Neural progenitor cell (in vitro differentiated cells): Measurements from ENCODE around the gene UBC. TPM values are rescaled to one million over a fixed set of nuclear protein-coding genes. Genes with fewer than 3 reads are reported as not detected.
"Not testable (repeated sequence)": the region's sequence is repeated elsewhere in the genome, so short reads cannot be mapped to it uniquely, and the experiment has no call there.

Experiments
- DNase-seq: peaks from one replicate; pipeline ENCODE4 v3.0.0-alpha.2; 2016; ENCODE audit warnings: low spot score
- H2AFZ ChIP-seq: fragments of 200-600 bp; sonication (generic); replicated peaks from 2 replicates; pipeline ENCODE4 v1.6.1; 2016; ENCODE audit warnings: antibody characterized with exemption
- H3F3A ChIP-seq: fragments of 200-600 bp; sonication (generic); 2 replicates; pipeline ENCODE4 v1.6.1; 2016; ENCODE audit warnings: antibody characterized with exemption, low read depth
- H3K27ac ChIP-seq: fragments of 200-600 bp; sonication (generic); 2 replicates; pipeline ENCODE4 v1.5.1; 2016; ENCODE audit warnings: mild to moderate bottlenecking
- H3K27me3 ChIP-seq: fragments of 200-600 bp; sonication (generic); 2 replicates; pipeline ENCODE4 v1.6.1; 2016; ENCODE audit warnings: mild to moderate bottlenecking, moderate library complexity
- H3K36me3 ChIP-seq: fragments of 200-600 bp; sonication (generic); 2 replicates; pipeline ENCODE4 v1.5.1; 2016
- H3K4me1 ChIP-seq: fragments of 200-600 bp; sonication (generic); 2 replicates; pipeline ENCODE4 v1.6.1; 2016; ENCODE audit warnings: mixed run types
- H3K4me2 ChIP-seq: fragments of 200-600 bp; sonication (generic); 2 replicates; pipeline ENCODE4 v1.6.1; 2016
- H3K4me3 ChIP-seq: fragments of 200-600 bp; sonication (generic); 2 replicates; pipeline ENCODE4 v1.5.1; 2016
- H3K79me2 ChIP-seq: fragments of 200-600 bp; sonication (generic); 2 replicates; pipeline ENCODE4 v1.6.1; 2016; ENCODE audit warnings: low read depth
- H3K9ac ChIP-seq: fragments of 200-600 bp; sonication (generic); 2 replicates; pipeline ENCODE4 v1.6.1; 2016
- H3K9me3 ChIP-seq: fragments of 200-600 bp; sonication (generic); 2 replicates; pipeline ENCODE4 v1.5.1; 2016; ENCODE audit warnings: low read depth
- H4K20me1 ChIP-seq: fragments of 200-600 bp; sonication (generic); 2 replicates; pipeline ENCODE4 v1.6.1; 2016; ENCODE audit warnings: low read depth
- H3K27ac Mint-ChIP-seq: 3 replicates; pipeline ENCODE4 v1.8.0; 2021; ENCODE audit warnings: mixed read lengths
- H3K27me3 Mint-ChIP-seq: 2 replicates; pipeline ENCODE4 v1.8.0; 2022; ENCODE audit warnings: low read depth, mild to moderate bottlenecking, inconsistent platforms, moderate library complexity, mixed read lengths; ENCODE audit not compliant: insufficient read depth
- H3K36me3 Mint-ChIP-seq: 3 replicates; pipeline ENCODE4 v1.8.0; 2021; ENCODE audit warnings: mixed read lengths
- H3K4me1 Mint-ChIP-seq: 3 replicates; pipeline ENCODE4 v1.8.0; 2021; ENCODE audit warnings: mixed read lengths
- H3K4me3 Mint-ChIP-seq: 3 replicates; pipeline ENCODE4 v1.8.0; 2021; ENCODE audit warnings: mild to moderate bottlenecking, moderate library complexity, mixed read lengths
- H3K9me3 Mint-ChIP-seq: 3 replicates; pipeline ENCODE4 v1.8.0; 2020; ENCODE audit warnings: mixed read lengths
- EZH2 ChIP-seq: fragments of 200-600 bp; sonication (generic); IDR thresholded peaks from 2 replicates; pipeline ENCODE4 v1.6.1; 2017; ENCODE audit warnings: antibody characterized with exemption, mild to moderate bottlenecking, moderate library complexity
- EZH2phosphoT487 ChIP-seq: fragments of 200-600 bp; sonication (generic); IDR thresholded peaks from 2 replicates; pipeline ENCODE4 v1.6.1; 2017; ENCODE audit warnings: antibody characterized with exemption
- total RNA-seq: library from RNA; depleted of rRNA; stranded (reverse); fragments of >200 nt; gene quantifications from 2 replicates; pipeline ENCODE4 v1.2.3, GENCODE V29; 2015; ENCODE audit warnings: low replicate concordance
- TF ChIP-seq, protein P1 (sequence below): fragments of 200-600 bp; sonication (generic); IDR thresholded peaks from 2 replicates; pipeline ENCODE4 v1.5.1; 2017; ENCODE audit warnings: antibody characterized with exemption, mild to moderate bottlenecking

The UBC gene
- total RNA-seq, 1 donor from 2014 or later: 857 TPM

DNA sequence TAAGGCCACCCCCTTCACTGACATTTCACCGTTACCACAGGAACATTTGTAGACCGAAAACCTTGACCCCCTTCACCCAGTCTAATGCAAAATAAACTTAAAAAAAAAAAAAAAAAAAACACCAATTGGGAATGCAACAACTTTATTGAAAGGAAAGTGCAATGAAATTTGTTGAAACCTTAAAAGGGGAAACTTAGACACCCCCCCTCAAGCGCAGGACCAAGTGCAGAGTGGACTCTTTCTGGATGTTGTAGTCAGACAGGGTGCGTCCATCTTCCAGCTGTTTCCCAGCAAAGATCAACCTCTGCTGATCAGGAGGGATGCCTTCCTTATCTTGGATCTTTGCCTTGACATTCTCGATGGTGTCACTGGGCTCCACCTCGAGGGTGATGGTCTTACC is 2.9 kb downstream of the UBC start:
- H3K27ac ChIP-seq, H3K9me3 Mint-ChIP-seq, H3K27me3 ChIP-seq, H3K9me3 ChIP-seq, H2AFZ ChIP-seq, H3K27ac Mint-ChIP-seq, H3K4me3 ChIP-seq, H3K9ac ChIP-seq, H3K36me3 ChIP-seq, DNase-seq: not testable (repeated sequence)
- Histone ChIP-seq H4K20me1 (peaks cover 59% of the 10 kb centered on the region), H3K4me2 (peak overlapping the region; percentile 49), H3F3A (peaks cover 68% of the 10 kb centered on the region), H3K4me1 (peaks cover 14% of the 10 kb centered on the region), H3K79me2 (peaks cover 50% of the 10 kb centered on the region)
- peaks cover 32% of the 10 kb centered on the region for H3K36me3 Mint-ChIP-seq
- peaks cover 28% of the 10 kb centered on the region for H3K27me3 Mint-ChIP-seq
- peak overlapping the region; percentile 57 for H3K4me3 Mint-ChIP-seq
- peaks cover 52% of the 10 kb centered on the region for H3K4me1 Mint-ChIP-seq

DNA sequence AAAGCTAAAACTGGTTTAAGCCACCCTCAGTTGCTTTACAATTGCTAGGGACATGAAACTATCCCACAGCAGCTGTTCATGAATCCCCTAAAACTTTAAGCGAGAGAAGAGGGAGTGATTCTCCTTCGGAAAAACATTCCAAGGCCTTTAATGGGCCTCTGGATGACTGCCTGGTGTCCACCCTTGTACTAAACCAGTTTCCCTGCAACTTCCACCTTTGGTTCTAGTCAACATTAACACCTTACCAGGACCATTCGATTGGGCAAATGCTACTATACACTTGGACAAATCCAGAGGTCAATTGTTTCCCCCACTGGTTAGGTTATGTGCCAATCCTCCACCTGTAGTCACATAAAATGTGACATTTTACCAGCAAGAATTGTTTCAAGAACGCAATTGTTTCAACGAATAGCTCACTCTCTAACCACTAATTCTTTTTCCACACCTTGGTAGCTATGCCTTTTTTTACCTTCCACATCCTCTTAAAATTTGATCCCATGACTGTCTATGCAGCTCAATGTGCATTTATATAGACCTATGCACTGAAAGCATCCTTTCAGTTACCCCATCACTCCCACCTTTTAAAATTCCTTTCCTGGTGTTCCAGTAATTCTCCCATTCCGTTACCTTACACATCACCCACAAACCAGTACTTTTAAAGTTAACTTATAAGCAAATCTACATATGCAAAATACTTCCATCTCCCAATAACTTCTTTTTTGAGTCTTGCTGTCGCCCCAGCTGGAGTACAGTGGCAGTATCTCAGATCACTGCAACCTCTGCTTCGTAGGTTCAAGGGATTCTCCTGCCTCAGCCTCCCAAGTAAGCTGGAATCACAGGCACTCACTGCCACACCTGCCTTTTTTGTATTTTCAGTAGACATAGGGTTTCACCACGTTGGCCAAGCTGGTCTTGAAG is 3.6 kb downstream of the UBC start:
- H3K4me2 ChIP-seq: peak overlapping the region; percentile 49
- Mint-ChIP-seq H3K4me1 (peaks cover 50% of the 10 kb centered on the region), H3K27ac (no peak overlapping the region), H3K4me3 (peak overlapping the region; percentile 12), H3K9me3 (peaks cover 6% of the 10 kb centered on the region), H3K27me3 (peaks cover 28% of the 10 kb centered on the region), H3K36me3 (peaks cover 32% of the 10 kb centered on the region)
- no peak overlapping the region for H2AFZ ChIP-seq
- no peak overlapping the region for H3K9ac ChIP-seq
- TF ChIP-seq, protein P1, sequence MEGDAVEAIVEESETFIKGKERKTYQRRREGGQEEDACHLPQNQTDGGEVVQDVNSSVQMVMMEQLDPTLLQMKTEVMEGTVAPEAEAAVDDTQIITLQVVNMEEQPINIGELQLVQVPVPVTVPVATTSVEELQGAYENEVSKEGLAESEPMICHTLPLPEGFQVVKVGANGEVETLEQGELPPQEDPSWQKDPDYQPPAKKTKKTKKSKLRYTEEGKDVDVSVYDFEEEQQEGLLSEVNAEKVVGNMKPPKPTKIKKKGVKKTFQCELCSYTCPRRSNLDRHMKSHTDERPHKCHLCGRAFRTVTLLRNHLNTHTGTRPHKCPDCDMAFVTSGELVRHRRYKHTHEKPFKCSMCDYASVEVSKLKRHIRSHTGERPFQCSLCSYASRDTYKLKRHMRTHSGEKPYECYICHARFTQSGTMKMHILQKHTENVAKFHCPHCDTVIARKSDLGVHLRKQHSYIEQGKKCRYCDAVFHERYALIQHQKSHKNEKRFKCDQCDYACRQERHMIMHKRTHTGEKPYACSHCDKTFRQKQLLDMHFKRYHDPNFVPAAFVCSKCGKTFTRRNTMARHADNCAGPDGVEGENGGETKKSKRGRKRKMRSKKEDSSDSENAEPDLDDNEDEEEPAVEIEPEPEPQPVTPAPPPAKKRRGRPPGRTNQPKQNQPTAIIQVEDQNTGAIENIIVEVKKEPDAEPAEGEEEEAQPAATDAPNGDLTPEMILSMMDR: no peak
- TF ChIP-seq EZH2 (no peak), EZH2phosphoT487 (no peak)
- no peaks in the 10 kb centered on the region for H3K27me3 ChIP-seq
- H3K4me1 ChIP-seq: peaks cover 7% of the 10 kb centered on the region
- H3K79me2 ChIP-seq: peaks cover 45% of the 10 kb centered on the region
- no peak overlapping the region for H3K4me3 ChIP-seq
- H3F3A ChIP-seq: peaks cover 61% of the 10 kb centered on the region
- no peaks in the 10 kb centered on the region for H3K9me3 ChIP-seq
- H3K36me3 ChIP-seq: no peaks in the 10 kb centered on the region
- DNase-seq: peak; percentile 11
- peaks cover 59% of the 10 kb centered on the region for H4K20me1 ChIP-seq
- H3K27ac ChIP-seq: no peak overlapping the region

DNA sequence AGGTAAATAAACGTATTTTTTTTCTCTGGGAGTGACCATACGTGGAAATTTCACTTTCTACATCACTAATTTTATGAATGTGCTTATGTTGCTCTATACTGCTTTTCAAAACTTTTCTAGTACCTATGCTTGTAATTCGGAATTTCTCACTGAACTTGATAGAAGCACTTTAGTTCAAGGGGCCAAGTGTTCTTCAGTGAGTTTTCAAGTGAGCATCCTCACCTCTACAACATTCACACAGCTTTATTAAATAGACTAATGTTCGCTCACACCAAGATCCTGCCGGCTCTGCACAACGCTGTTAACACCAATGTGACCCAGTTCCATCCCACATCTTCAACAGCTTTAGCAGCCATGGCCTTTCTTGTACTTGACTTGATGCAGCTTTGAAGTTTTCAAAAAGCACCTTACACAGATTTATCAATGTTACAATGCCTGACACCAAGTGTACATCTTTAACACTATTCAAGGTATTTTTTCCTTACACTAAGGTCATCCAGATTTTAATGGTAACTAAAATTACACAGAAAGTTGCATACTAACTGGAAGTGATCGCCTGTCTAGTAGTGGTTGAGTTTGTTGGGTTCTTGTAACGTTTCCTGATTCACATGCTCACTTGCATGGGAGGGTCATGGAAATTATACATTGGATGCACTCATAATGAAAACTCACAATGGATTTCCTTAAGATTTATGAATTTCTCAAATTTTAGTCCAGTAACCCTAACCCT is 4.5 kb downstream of the UBC start:
- peaks cover 32% of the 10 kb centered on the region for H3K36me3 Mint-ChIP-seq
- Histone ChIP-seq H3K4me3 (no peak overlapping the region), H3K27me3 (no peaks in the 10 kb centered on the region), H4K20me1 (peaks cover 59% of the 10 kb centered on the region), H3K9me3 (no peaks in the 10 kb centered on the region), H3K79me2 (peaks cover 37% of the 10 kb centered on the region), H3K4me1 (no peaks in the 10 kb centered on the region), H3K9ac (no peak overlapping the region), H2AFZ (no peak overlapping the region), H3K4me2 (no peak overlapping the region), H3K36me3 (no peaks in the 10 kb centered on the region), H3K27ac (no peak overlapping the region), H3F3A (peaks cover 57% of the 10 kb centered on the region)
- peaks cover 45% of the 10 kb centered on the region for H3K4me1 Mint-ChIP-seq
- TF ChIP-seq EZH2: no peak
- TF ChIP-seq, protein P1: no peak
- H3K9me3 Mint-ChIP-seq: peaks cover 7% of the 10 kb centered on the region
- H3K4me3 Mint-ChIP-seq: no peak overlapping the region
- H3K27ac Mint-ChIP-seq: no peak overlapping the region
- no peak for DNase-seq
- H3K27me3 Mint-ChIP-seq: peaks cover 26% of the 10 kb centered on the region
